ENCODE measurements around the gene LMF1. TPM values are rescaled to one million over a fixed set of nuclear protein-coding genes. Genes with fewer than 3 reads are reported as not detected.

LMF1 gene
- total RNA-seq, 1 donor from 2014 or later, result 24.6 TPM

- H3K27me3 Mint-ChIP-seq (ENCODE audit: unreplicated experiment), result peaks cover 4% of the 10 kb centered on the region
Observed at GRCh38 chr16:824601-825000, 146.2 kb downstream of the LMF1 start.

GRCh38 chr16:824194-824593, 146.6 kb downstream of the LMF1 start:
- Mint-ChIP-seq H3K36me3 (ENCODE audit: unreplicated experiment) (no peaks in the 10 kb centered on the region), H3K4me1 (ENCODE audit: unreplicated experiment) (no peaks in the 10 kb centered on the region), H3K9me3 (ENCODE audit: unreplicated experiment) (no peaks in the 10 kb centered on the region), H3K27me3 (ENCODE audit: unreplicated experiment) (peaks cover 4% of the 10 kb centered on the region), H3K4me3 (ENCODE audit: unreplicated experiment) (no peak overlapping the region), H3K27ac (ENCODE audit: unreplicated experiment) (no peak overlapping the region)
- no peak for TF ChIP-seq CTCF (IDR thresholded peaks at IDR 0.05)
- DNase-seq (ENCODE audit: extremely low spot score, unreplicated experiment), result no peak

More at GRCh38 chr16:824601-825000, 146.2 kb downstream of the LMF1 start:
- no peak overlapping the region for H3K4me3 Mint-ChIP-seq (ENCODE audit: unreplicated experiment)
- no peak for DNase-seq (ENCODE audit: extremely low spot score, unreplicated experiment)
- H3K27ac Mint-ChIP-seq (ENCODE audit: unreplicated experiment), result no peak overlapping the region
- no peaks in the 10 kb centered on the region for H3K4me1 Mint-ChIP-seq (ENCODE audit: unreplicated experiment)
- H3K9me3 Mint-ChIP-seq (ENCODE audit: unreplicated experiment), result no peaks in the 10 kb centered on the region
- no peak for TF ChIP-seq CTCF (IDR thresholded peaks at IDR 0.05)
- H3K36me3 Mint-ChIP-seq (ENCODE audit: unreplicated experiment), result no peaks in the 10 kb centered on the region

- H3K27me3 Mint-ChIP-seq (ENCODE audit: unreplicated experiment), result peaks cover 4% of the 10 kb centered on the region
- H3K36me3 Mint-ChIP-seq (ENCODE audit: unreplicated experiment), result no peaks in the 10 kb centered on the region
- no peaks in the 10 kb centered on the region for H3K4me1 Mint-ChIP-seq (ENCODE audit: unreplicated experiment)
- no peaks in the 10 kb centered on the region for H3K9me3 Mint-ChIP-seq (ENCODE audit: unreplicated experiment)
- no peak overlapping the region for H3K4me3 Mint-ChIP-seq (ENCODE audit: unreplicated experiment)
- TF ChIP-seq CTCF (IDR thresholded peaks at IDR 0.05), result no peak
- no peak for DNase-seq (ENCODE audit: extremely low spot score, unreplicated experiment)
- H3K27ac Mint-ChIP-seq (ENCODE audit: unreplicated experiment), result no peak overlapping the region
Observed at GRCh38 chr16:822909-823297, 147.9 kb downstream of the LMF1 start.

- Mint-ChIP-seq H3K4me3 (ENCODE audit: unreplicated experiment) (no peak overlapping the region), H3K4me1 (ENCODE audit: unreplicated experiment) (no peaks in the 10 kb centered on the region), H3K27ac (ENCODE audit: unreplicated experiment) (no peak overlapping the region), H3K36me3 (ENCODE audit: unreplicated experiment) (no peaks in the 10 kb centered on the region), H3K27me3 (ENCODE audit: unreplicated experiment) (peaks cover 4% of the 10 kb centered on the region), H3K9me3 (ENCODE audit: unreplicated experiment) (no peaks in the 10 kb centered on the region)
- no peak for TF ChIP-seq CTCF (IDR thresholded peaks at IDR 0.05)
- DNase-seq (ENCODE audit: extremely low spot score, unreplicated experiment), result no peak
Observed at GRCh38 chr16:822174-822908, 148.4 kb downstream of the LMF1 start.

- Mint-ChIP-seq H3K4me1 (ENCODE audit: unreplicated experiment) (no peaks in the 10 kb centered on the region), H3K4me3 (ENCODE audit: unreplicated experiment) (no peak overlapping the region), H3K27ac (ENCODE audit: unreplicated experiment) (no peak overlapping the region), H3K9me3 (ENCODE audit: unreplicated experiment) (no peaks in the 10 kb centered on the region), H3K27me3 (ENCODE audit: unreplicated experiment) (peaks cover 4% of the 10 kb centered on the region), H3K36me3 (ENCODE audit: unreplicated experiment) (no peaks in the 10 kb centered on the region)
- TF ChIP-seq CTCF (IDR thresholded peaks at IDR 0.05), result no peak
- no peak for DNase-seq (ENCODE audit: extremely low spot score, unreplicated experiment)
Observed at GRCh38 chr16:821751-822150, 149.0 kb downstream of the LMF1 start.

All from osteocyte (in vitro differentiated cells).